Stimulated activated memory B cell treated with anti-CD40 and anti-IgM and Interleukin-4, amounts not matched to agents 10 μg/mL and 1 μg/mL and 100 μg/mL, for 72 hours (primary cell): ENCODE results near the gene AZIN2.
"Not testable (repeated sequence)": the region's sequence is repeated elsewhere in the genome, so short reads cannot be mapped to it uniquely, and the experiment has no call there.

ENCODE experiments used
- ATAC-seq: fragments of 150-1000 bp; cut with Tn5 transposase; 2 replicates; pipeline ENCODE4 v1.10.0; 2021
- H3K27ac Mint-ChIP-seq: one replicate; pipeline ENCODE4 v1.8.0; 2022; ENCODE audit warnings: mild to moderate bottlenecking, mixed read lengths
- H3K27me3 Mint-ChIP-seq: one replicate; pipeline ENCODE4 v1.8.0; 2022; ENCODE audit warnings: mixed read lengths
- H3K36me3 Mint-ChIP-seq: one replicate; pipeline ENCODE4 v1.8.0; 2022; ENCODE audit warnings: mixed read lengths
- H3K4me1 Mint-ChIP-seq: one replicate; pipeline ENCODE4 v1.8.0; 2022; ENCODE audit warnings: mixed read lengths
- H3K4me3 Mint-ChIP-seq: one replicate; pipeline ENCODE4 v1.8.0; 2022; ENCODE audit warnings: mild to moderate bottlenecking, moderate library complexity, mixed read lengths
- H3K9me3 Mint-ChIP-seq: one replicate; pipeline ENCODE4 v1.8.0; 2022; ENCODE audit warnings: mixed read lengths

AZIN2 gene

DNA sequence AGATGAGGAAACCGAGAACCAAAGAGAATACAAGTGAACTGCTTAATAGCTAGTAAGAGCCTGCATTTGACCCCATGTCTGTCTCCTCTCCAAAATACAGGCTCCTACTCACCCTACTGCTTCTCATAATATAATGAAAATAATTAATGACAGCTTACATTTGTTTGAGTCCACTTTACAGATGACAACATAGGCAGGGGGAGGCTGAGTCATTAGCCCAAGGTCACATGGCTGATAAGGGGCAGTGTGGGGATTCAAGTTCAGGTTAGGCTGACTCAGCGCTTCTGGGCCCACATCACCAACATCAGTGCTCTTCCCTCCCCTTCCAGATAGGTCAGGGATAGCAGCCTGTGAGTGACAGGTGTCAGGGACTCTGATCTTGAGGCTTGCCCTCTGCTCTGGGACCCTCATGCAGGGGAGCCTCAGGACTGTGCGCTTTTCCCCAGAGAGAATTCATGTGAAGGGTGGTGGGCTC lies 16.2 kb downstream of the AZIN2 start:
- no peak for ATAC-seq
- H3K27ac Mint-ChIP-seq = no peak overlapping the region

DNA sequence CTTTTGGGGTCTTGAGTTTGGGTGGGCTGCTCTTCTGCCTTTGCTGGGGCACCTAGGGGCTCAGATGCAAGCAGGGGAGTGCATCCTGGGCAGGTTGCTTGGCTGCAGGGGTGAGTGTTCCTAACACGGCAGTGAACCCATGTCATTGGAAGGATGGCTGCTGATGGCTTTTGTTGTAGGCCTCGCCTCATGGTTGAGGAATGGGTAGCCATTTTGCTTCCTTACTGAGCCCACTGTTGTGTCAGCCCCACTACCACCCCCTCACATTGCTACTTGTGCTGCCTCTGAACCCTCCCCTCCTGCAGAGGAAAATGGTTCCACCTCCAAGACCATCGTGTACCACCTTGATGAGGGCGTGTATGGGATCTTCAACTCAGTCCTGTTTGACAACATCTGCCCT lies 16.8 kb downstream of the AZIN2 start:
- Mint-ChIP-seq H3K4me3 (no peak overlapping the region), H3K27me3 (no peaks in the 10 kb centered on the region), H3K4me1 (peaks cover 11% of the 10 kb centered on the region), H3K9me3 (no peaks in the 10 kb centered on the region), H3K27ac (no peak overlapping the region), H3K36me3 (no peaks in the 10 kb centered on the region)
- ATAC-seq = no peak

More for the DNA sequence above, 16.2 kb downstream of the AZIN2 start:
- Mint-ChIP-seq H3K4me1 (peaks cover 11% of the 10 kb centered on the region), H3K27me3 (no peaks in the 10 kb centered on the region), H3K9me3 (no peaks in the 10 kb centered on the region), H3K36me3 (no peaks in the 10 kb centered on the region), H3K4me3 (no peak overlapping the region)

DNA sequence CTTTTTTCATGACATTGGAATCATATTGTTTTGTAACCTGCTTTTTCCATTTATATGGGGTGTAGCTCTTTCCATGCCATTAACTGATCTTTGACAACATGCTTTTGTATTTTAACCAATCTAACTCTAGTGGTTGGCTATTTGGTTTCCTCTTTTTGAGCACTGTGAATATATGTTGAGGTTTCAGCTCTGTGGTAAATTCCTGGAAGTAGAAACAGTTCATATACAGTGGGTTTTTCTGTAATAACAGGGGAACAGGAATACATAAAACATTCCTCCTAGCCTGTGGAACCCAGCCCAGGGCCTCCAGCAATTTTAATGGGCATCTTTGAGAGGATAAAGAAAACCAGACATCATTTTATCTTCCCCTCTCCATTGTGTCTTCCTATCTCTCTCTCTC lies 17.4 kb downstream of the AZIN2 start:
- H3K9me3 Mint-ChIP-seq = no peaks in the 10 kb centered on the region
- no peak overlapping the region for H3K4me3 Mint-ChIP-seq
- no peaks in the 10 kb centered on the region for H3K36me3 Mint-ChIP-seq
- H3K4me1 Mint-ChIP-seq = peaks cover 11% of the 10 kb centered on the region
- H3K27ac Mint-ChIP-seq = no peak overlapping the region
- no peak for ATAC-seq
- no peaks in the 10 kb centered on the region for H3K27me3 Mint-ChIP-seq

DNA sequence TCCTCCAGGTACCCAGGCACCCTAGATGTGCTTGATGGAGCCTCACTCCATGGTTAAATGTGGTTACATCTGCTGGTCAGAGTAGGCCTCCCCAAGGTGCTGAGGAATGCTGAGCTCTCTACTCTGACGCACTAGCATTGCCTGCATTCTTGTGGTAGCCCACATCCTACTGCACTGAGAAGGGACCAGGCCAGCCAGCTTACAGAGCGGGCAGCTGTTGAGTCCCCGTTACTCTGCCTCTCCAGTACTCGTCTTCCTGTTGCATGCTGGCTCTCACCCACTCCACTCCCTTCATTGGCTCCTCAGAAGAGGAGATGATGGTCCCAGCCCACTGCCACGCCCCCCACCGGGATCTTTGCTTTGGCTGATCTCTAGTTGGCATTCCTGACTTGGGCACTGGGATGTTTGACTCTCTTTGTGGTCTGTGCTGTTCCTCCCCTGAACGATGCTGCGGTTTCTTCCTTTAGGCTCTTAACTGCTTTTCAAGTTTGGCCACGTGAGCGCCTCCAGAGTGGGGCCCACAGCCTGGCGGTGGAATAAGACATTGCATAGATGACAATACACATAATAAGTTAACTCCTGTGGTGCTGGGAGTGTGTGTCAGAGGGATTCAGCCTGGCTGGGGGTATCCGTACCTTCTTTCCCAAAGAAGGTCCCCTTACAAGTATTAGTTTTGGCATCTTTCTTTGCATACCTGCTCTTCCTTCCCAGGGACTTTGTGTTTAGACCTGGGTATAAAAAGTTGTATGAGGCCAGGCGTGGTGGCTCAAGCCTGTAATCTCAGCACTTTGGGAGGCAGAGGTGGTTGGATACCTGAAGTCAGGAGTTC lies 18.6 kb downstream of the AZIN2 start:
- Mint-ChIP-seq H3K36me3 (no peaks in the 10 kb centered on the region), H3K9me3 (no peaks in the 10 kb centered on the region), H3K4me3 (no peak overlapping the region), H3K27me3 (no peaks in the 10 kb centered on the region), H3K4me1 (peaks cover 11% of the 10 kb centered on the region), H3K27ac (no peak overlapping the region)
- ATAC-seq = peak; percentile 75

DNA sequence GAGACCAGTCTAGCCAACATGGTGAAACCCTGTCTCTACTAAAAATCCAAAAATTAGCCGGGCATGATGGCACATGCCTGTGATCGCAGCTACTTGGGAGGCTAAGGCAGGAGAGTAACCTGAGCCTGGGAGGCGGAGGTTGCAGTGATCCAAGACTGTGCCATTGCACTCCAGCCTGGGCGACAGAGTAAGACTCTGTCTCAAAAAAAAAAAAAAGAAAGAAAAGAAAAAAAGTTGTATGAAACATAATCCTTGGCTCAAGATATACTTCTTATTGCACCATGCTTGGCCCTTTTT lies 19.1 kb downstream of the AZIN2 start:
- H3K9me3 Mint-ChIP-seq, H3K27me3 Mint-ChIP-seq, ATAC-seq, H3K36me3 Mint-ChIP-seq, H3K4me3 Mint-ChIP-seq, H3K27ac Mint-ChIP-seq: not testable (repeated sequence)
- peaks cover 11% of the 10 kb centered on the region for H3K4me1 Mint-ChIP-seq

DNA sequence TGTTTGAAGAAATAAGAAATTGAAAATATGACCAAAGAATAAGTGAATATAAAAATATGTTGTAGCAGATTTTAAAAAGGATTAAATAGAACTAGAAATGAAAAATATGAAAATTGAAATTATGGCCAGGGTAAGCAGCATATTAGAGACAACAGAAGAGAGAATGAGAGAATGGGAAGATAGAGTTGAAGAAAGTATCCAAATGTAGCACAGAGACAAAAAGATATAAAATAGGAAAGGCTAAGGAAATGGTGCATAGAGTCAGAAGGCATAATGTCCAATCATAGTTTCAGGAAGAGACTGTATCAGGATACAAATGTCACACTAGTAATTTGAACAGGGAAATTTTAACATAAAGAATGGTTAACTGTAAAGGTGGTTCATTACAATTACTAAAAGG lies 29.5 kb downstream of the AZIN2 start:
- Mint-ChIP-seq H3K9me3 (peaks cover 8% of the 10 kb centered on the region), H3K36me3 (peaks cover 12% of the 10 kb centered on the region), H3K27me3 (peaks cover 16% of the 10 kb centered on the region), H3K4me3 (no peak overlapping the region), H3K27ac (no peak overlapping the region), H3K4me1 (no peaks in the 10 kb centered on the region)
- no peak for ATAC-seq

DNA sequence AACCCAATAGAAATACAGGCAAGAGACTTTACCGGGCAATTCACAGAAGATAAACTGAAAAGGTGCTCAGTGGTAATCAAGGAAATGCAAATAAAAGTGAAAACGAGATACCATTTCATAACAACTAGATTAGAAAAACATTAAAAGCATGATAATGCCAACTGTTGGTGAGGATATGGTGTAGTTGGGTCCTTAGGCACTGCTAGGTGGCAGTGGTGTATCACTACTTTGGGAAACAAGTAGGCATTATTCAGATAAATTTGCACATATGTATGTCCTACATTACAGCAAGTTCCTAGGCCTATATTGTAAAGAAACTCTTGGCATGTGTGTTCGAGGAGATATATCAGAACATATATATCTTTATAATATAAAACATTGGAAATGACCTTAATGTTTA lies 31.0 kb downstream of the AZIN2 start:
- no peak for ATAC-seq
- Mint-ChIP-seq H3K9me3 (peaks cover 8% of the 10 kb centered on the region), H3K27me3 (peaks cover 16% of the 10 kb centered on the region), H3K36me3 (peaks cover 12% of the 10 kb centered on the region), H3K4me3 (no peak overlapping the region), H3K27ac (no peak overlapping the region), H3K4me1 (no peaks in the 10 kb centered on the region)

DNA sequence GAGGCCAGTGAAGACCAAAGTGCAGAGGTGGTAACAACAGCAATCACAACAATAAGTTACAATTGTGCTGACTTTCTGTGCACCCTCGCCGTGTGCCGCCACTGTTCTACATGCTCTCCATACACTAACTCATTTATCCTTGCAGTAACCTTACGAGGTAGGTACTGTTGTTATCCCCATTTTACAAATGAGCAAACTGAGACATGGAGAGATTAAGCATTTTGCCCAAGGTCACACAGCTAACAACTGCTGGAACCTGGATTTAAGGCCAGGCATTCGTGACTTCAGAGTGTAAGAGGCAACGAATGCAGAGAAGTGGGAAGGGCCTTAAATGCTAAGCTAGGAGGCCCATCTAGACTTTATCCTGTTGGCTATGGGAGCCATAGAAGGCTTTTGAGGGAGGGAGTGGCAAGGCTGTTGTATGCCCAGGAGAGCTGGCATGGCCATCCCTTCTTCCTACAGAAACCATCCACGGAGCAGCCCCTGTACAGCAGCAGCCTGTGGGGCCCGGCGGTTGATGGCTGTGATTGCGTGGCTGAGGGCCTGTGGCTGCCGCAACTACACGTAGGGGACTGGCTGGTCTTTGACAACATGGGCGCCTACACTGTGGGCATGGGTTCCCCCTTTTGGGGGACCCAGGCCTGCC lies 36.6 kb downstream of the AZIN2 start:
- H3K9me3 Mint-ChIP-seq = no peaks in the 10 kb centered on the region
- H3K36me3 Mint-ChIP-seq = no peaks in the 10 kb centered on the region
- no peak for ATAC-seq
- H3K4me1 Mint-ChIP-seq = no peaks in the 10 kb centered on the region
- H3K27me3 Mint-ChIP-seq = peaks cover 16% of the 10 kb centered on the region
- no peak overlapping the region for H3K27ac Mint-ChIP-seq
- H3K4me3 Mint-ChIP-seq = no peak overlapping the region

DNA sequence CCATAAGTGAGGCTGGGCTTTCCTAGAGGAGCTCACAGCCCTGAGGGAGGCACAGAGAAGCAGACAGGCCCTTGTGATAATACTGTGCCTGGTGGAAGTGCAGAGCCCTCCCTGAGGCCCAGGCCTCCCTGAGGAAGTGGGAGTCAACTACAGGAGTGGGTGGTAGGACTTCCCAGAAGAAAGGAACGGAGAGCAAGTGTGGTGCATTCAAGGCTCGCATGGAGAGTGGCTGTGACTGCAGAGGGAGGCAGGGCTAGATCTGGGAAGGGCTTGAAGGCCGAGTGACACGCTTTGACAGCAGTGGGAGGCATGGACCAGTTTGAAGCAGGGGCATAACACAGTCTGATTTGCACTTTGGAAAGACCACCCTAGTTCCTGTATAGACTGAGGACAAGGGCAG lies 37.3 kb downstream of the AZIN2 start:
- H3K27me3 Mint-ChIP-seq = peaks cover 16% of the 10 kb centered on the region
- no peak overlapping the region for H3K4me3 Mint-ChIP-seq
- H3K27ac Mint-ChIP-seq = no peak overlapping the region
- no peaks in the 10 kb centered on the region for H3K36me3 Mint-ChIP-seq
- H3K9me3 Mint-ChIP-seq = no peaks in the 10 kb centered on the region
- ATAC-seq = no peak
- H3K4me1 Mint-ChIP-seq = no peaks in the 10 kb centered on the region

DNA sequence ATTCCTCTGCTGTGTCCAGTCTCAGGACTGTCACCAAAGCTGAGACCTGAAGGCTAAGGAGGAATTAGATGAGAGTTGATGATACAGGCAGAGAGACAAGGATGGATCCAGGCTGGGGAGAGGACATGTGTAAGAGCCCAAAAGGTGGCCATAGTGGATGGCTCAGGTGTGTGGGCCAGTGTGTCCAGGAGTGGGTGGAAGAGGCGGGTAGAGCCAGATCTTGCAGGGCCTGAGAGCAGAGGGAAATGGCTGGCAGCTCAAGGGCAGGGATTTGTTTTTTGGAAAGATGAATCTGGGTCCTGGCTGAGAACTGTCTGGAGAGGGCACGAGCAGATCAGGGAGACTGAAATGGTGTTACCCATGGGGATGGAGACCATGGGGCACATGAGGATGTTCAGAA lies 38.1 kb downstream of the AZIN2 start:
- no peaks in the 10 kb centered on the region for H3K36me3 Mint-ChIP-seq
- H3K9me3 Mint-ChIP-seq = no peaks in the 10 kb centered on the region
- peak; percentile 41 for ATAC-seq
- H3K4me1 Mint-ChIP-seq = no peaks in the 10 kb centered on the region
- peaks cover 16% of the 10 kb centered on the region for H3K27me3 Mint-ChIP-seq
- no peak overlapping the region for H3K4me3 Mint-ChIP-seq
- H3K27ac Mint-ChIP-seq = no peak overlapping the region

DNA sequence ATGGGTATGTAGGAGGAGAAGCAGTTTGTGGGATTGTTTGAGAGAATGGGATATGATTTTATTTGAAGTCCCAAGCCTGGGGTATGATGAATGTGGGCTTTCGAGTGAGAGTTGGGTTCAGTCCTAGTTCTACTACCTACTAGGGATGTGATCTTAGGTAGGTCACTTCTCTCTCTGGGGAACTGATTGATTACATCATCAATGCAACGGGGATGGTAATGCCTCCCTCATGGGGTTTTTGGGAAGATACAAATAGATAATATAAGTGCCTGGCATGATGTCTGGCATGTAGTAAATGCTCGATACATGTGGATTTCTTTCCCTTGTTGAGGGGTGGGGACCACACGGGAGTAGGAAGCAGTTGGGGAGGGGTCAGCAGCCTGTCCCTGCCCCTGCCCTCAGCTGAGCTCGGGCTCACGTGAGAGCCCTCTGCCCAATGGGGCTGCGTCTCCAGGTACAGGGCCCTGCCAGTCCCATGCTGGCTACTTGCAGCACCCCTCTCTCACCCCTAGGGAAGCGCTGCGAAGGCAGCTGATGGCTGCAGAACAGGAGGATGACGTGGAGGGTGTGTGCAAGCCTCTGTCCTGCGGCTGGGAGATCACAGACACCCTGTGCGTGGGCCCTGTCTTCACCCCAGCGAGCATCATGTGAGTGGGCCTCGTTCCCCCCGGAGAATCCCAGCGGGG lies 38.7 kb downstream of the AZIN2 start:
- no peak overlapping the region for H3K4me3 Mint-ChIP-seq
- H3K27me3 Mint-ChIP-seq = peaks cover 16% of the 10 kb centered on the region
- H3K36me3 Mint-ChIP-seq = no peaks in the 10 kb centered on the region
- no peaks in the 10 kb centered on the region for H3K9me3 Mint-ChIP-seq
- H3K27ac Mint-ChIP-seq = no peak overlapping the region
- no peaks in the 10 kb centered on the region for H3K4me1 Mint-ChIP-seq
- ATAC-seq = no peak

DNA sequence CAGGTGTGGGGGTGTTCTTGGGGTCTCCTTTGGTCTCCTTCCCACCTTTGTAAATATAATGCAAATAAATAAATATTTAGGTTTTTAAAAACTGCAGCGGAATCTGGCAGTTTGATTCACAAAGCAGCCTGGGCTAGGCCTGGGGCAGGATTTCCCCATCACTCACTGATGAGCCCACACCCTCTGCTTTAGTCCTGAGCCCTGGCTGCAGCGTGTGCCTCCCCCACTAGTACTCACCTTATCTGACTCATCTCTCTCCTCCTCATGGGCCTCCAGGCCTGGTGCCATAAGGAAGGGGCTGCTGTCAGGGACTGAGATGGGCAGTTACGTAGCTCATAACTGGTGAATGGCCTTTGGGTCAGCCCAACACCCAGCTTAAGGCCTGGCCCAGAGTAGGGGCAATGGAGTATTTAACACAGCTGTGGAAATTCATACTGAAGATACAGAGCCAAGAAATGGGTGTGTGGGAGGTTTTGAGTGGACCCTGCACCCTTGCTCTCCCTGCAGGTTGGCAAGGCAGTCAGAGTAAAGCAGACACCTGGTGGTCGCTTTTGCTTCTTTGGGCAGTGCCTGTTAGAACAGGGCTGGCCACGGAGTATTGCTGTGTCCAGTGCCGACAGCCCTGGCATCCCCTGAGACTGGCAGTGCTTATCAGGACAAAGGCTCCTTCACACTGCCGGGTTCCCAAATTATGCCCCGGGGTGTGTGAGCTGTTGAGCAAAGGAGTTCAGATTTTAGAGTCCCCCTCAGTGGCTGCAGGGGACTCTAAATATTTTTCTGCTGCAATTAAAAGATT lies 39.7 kb downstream of the AZIN2 start:
- no peak for ATAC-seq
- H3K27me3 Mint-ChIP-seq = peaks cover 16% of the 10 kb centered on the region

DNA sequence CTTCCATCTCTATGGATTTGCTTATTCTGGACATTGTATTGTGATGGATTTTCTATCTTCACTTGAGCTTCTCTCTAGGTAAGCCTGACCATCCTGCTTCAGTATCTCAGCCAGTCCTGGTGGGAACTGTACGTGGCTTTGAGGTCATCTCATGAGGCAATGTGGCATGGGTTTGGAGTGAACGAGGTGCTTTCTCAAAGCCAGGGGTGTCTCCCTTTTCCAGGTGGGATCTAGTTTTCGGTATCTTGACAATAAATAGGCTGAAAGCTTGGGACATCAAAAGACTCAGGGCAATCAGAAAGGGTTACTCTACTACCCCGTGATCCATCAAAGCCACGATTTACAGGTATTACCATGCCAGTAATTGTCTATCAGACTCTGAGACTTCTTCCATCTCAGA lies 40.8 kb downstream of the AZIN2 start:
- no peak overlapping the region for H3K27ac Mint-ChIP-seq
- H3K4me3 Mint-ChIP-seq = no peak overlapping the region
- ATAC-seq = no peak
- H3K27me3 Mint-ChIP-seq = peaks cover 16% of the 10 kb centered on the region
- H3K9me3 Mint-ChIP-seq = peaks cover 5% of the 10 kb centered on the region
- H3K4me1 Mint-ChIP-seq = peaks cover 11% of the 10 kb centered on the region
- peaks cover 9% of the 10 kb centered on the region for H3K36me3 Mint-ChIP-seq

More for the DNA sequence above, 39.7 kb downstream of the AZIN2 start:
- Mint-ChIP-seq H3K36me3 (peaks cover 6% of the 10 kb centered on the region), H3K9me3 (peaks cover 4% of the 10 kb centered on the region), H3K27ac (no peak overlapping the region), H3K4me1 (peaks cover 3% of the 10 kb centered on the region), H3K4me3 (no peak overlapping the region)

DNA sequence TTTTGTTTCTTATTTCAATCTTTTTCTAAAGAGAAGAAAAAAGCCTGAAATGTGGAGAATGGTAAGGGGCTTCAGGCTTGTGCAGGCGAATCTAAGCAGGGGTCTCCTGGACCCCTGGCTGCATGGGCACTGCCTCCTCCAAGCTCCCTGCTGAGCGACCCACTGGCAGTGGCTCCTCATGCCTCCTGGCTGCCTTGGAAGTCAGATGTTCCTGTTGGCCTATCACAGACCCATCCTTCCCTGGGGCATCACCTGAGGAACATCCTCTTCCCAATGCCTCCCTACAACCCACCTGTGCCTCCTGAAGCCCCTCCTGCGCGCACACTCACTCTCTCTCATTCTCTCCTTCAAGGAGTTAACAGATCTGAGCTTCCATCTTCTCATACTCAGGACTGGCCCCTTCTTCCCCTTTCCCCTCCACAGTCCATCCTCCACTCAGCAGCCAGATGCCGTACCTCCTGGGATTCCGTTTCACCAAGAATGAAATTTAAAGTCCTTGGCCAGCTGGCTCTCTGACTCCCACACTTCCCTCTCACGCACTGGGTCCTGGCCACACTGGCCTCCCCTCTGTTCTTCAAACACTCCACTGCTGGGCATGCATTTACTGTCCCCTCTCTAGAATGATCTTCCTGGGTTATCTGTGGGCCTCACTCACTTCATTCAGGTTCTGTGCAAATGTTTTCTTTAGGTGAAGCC lies 41.7 kb downstream of the AZIN2 start:
- peaks cover 11% of the 10 kb centered on the region for H3K4me1 Mint-ChIP-seq
- peaks cover 5% of the 10 kb centered on the region for H3K9me3 Mint-ChIP-seq
- H3K36me3 Mint-ChIP-seq = peaks cover 9% of the 10 kb centered on the region
- no peak overlapping the region for H3K4me3 Mint-ChIP-seq
- H3K27ac Mint-ChIP-seq = no peak overlapping the region
- no peak for ATAC-seq
- peaks cover 13% of the 10 kb centered on the region for H3K27me3 Mint-ChIP-seq

DNA sequence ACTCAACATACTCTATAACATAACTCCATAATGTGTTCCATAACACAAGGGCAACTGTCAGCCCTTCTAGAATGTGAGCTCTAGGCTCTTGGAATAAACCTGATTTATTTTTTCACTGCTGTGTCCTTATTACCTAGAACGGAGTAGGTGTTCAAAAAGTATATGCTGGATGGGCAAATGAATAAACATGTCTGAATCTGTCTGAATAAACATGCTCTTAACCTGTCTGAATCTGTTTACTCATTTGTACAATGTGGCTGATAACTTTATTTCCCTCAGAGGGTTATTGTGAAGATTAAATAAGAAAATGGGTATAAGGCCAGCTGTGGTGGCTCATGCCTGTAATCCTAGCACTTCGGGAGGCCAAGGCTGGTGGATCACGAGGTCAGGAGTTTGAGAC lies 42.3 kb downstream of the AZIN2 start:
- Mint-ChIP-seq H3K36me3 (peaks cover 9% of the 10 kb centered on the region), H3K4me3 (no peak overlapping the region), H3K4me1 (peaks cover 11% of the 10 kb centered on the region), H3K27me3 (peaks cover 7% of the 10 kb centered on the region), H3K9me3 (peaks cover 5% of the 10 kb centered on the region), H3K27ac (no peak overlapping the region)
- no peak for ATAC-seq
